KMS-11 (cell line): Measurements from ENCODE around the gene SERP1.

Experiments
- H2AFZ ChIP-seq: fragments of 200-600 bp; sonication (generic); 2 replicates; pipeline ENCODE4 v1.6.1; 2016; ENCODE audit warnings: antibody characterized with exemption, mixed run types, low read depth
- H3K27ac ChIP-seq: fragments of 200-600 bp; sonication (generic); 2 replicates; pipeline ENCODE4 v1.6.1; 2016; ENCODE audit warnings: mild to moderate bottlenecking, mixed run types
- H3K27me3 ChIP-seq: fragments of 200-600 bp; sonication (generic); 2 replicates; pipeline ENCODE4 v1.6.1; 2017; ENCODE audit warnings: mild to moderate bottlenecking, low read depth, mixed run types, moderate library complexity; ENCODE audit not compliant: insufficient read depth
- H3K36me3 ChIP-seq: fragments of 200-600 bp; sonication (generic); 2 replicates; pipeline ENCODE4 v1.6.1; 2017; ENCODE audit warnings: mild to moderate bottlenecking, mixed run types; ENCODE audit not compliant: insufficient read depth
- H3K4me1 ChIP-seq: fragments of 200-600 bp; sonication (generic); 2 replicates; pipeline ENCODE4 v1.6.1; 2016; ENCODE audit warnings: mild to moderate bottlenecking, low read depth, mixed run types; ENCODE audit not compliant: poor library complexity, severe bottlenecking
- H3K4me2 ChIP-seq: fragments of 200-600 bp; sonication (generic); 2 replicates; pipeline ENCODE4 v1.7.0; 2016; ENCODE audit warnings: mild to moderate bottlenecking, mixed run types
- H3K4me3 ChIP-seq: fragments of 200-600 bp; sonication (generic); IDR thresholded peaks from 2 replicates; pipeline ENCODE4 v1.6.1; 2017; ENCODE audit warnings: low read depth, low read length, mixed read lengths; ENCODE audit not compliant: insufficient read depth
- H3K79me2 ChIP-seq: fragments of 200-600 bp; sonication (generic); 2 replicates; pipeline ENCODE4 v1.6.1; 2016; ENCODE audit warnings: low read depth, mixed run types; ENCODE audit not compliant: insufficient read depth
- H3K9ac ChIP-seq: fragments of 200-600 bp; sonication (generic); 2 replicates; pipeline ENCODE4 v1.6.1; 2016; ENCODE audit warnings: mild to moderate bottlenecking, mixed run types
- H4K20me1 ChIP-seq: fragments of 200-600 bp; sonication (generic); 2 replicates; pipeline ENCODE4 v1.6.1; 2016; ENCODE audit warnings: mild to moderate bottlenecking, mixed run types; ENCODE audit not compliant: insufficient read depth
- TF ChIP-seq, protein P1 (sequence below): fragments of 200-600 bp; sonication (generic); conservative IDR thresholded peaks from 2 replicates; pipeline ENCODE4 v1.6.1; 2017; ENCODE audit warnings: low read depth, mild to moderate bottlenecking, antibody characterized with exemption, low read length, moderate library complexity, mixed read lengths

SERP1 gene

DNA sequence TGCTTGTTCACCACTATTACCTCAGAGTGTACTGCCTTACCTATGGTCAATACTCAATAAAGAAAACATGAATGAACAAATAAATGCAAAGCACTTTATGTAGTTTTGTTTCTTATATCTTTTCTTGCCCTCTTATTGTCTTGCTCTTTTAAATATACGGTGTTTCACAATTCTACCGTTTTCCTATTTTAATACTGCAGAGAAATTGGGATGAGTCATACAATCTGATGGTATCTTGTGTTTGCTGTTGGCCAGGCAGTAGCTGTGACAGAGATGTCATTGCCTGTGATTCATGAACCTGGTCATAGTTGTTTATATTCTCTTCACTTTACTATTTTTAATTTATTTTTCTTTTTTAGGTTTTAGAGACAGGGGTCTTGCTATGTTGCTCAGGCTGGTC is 48.3 kb downstream of the SERP1 start:
- no peak overlapping the region for H3K4me2 ChIP-seq
- no peak overlapping the region for H3K27ac ChIP-seq
- TF ChIP-seq, protein P1, sequence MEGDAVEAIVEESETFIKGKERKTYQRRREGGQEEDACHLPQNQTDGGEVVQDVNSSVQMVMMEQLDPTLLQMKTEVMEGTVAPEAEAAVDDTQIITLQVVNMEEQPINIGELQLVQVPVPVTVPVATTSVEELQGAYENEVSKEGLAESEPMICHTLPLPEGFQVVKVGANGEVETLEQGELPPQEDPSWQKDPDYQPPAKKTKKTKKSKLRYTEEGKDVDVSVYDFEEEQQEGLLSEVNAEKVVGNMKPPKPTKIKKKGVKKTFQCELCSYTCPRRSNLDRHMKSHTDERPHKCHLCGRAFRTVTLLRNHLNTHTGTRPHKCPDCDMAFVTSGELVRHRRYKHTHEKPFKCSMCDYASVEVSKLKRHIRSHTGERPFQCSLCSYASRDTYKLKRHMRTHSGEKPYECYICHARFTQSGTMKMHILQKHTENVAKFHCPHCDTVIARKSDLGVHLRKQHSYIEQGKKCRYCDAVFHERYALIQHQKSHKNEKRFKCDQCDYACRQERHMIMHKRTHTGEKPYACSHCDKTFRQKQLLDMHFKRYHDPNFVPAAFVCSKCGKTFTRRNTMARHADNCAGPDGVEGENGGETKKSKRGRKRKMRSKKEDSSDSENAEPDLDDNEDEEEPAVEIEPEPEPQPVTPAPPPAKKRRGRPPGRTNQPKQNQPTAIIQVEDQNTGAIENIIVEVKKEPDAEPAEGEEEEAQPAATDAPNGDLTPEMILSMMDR = no peak

DNA sequence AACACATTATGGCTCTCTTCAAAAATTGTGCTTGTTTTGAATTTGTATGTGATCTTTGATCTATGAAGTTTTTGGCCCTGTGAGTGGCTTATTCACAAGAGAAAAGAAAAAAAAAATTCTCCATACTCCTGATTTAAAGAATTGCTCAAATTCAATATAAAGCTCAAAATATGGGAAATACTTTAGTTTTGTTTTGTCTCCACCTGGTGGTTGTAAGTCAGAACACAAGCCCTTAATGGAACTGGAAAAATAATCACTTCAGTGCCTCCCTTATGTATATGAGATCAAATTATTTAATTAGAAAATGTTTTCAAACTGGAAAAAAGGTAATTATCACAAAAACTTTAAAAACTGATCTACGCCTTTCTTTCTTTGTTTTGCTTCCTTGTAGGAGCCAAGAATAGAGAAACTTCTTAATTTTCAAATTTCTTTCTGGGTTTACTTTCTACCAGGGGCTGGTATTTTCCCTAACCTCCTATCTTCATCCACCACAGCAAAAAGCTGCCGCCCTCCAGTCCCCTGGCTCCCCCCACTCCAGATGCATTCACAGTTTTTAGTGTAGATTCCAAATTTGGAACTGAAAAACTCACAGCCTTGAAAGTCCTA is 50.6 kb downstream of the SERP1 start:
- no peak overlapping the region for H3K4me3 ChIP-seq
- TF ChIP-seq, protein P1 = peak; percentile 89
- H2AFZ ChIP-seq = no peak overlapping the region
- no peak overlapping the region for H3K4me2 ChIP-seq
- H3K27ac ChIP-seq = no peak overlapping the region
- H3K36me3 ChIP-seq = no peaks in the 10 kb centered on the region
- H3K79me2 ChIP-seq = no peaks in the 10 kb centered on the region
- no peaks in the 10 kb centered on the region for H3K4me1 ChIP-seq
- H3K27me3 ChIP-seq = no peaks in the 10 kb centered on the region
- H3K9ac ChIP-seq = no peak overlapping the region
- H4K20me1 ChIP-seq = no peaks in the 10 kb centered on the region

More for the DNA sequence above, 48.3 kb downstream of the SERP1 start:
- no peak overlapping the region for H3K4me3 ChIP-seq
- no peak overlapping the region for H3K9ac ChIP-seq
- no peaks in the 10 kb centered on the region for H3K27me3 ChIP-seq
- H3K4me1 ChIP-seq = no peaks in the 10 kb centered on the region
- no peaks in the 10 kb centered on the region for H3K36me3 ChIP-seq
- H3K79me2 ChIP-seq = no peaks in the 10 kb centered on the region
- H4K20me1 ChIP-seq = no peaks in the 10 kb centered on the region
- no peak overlapping the region for H2AFZ ChIP-seq

DNA sequence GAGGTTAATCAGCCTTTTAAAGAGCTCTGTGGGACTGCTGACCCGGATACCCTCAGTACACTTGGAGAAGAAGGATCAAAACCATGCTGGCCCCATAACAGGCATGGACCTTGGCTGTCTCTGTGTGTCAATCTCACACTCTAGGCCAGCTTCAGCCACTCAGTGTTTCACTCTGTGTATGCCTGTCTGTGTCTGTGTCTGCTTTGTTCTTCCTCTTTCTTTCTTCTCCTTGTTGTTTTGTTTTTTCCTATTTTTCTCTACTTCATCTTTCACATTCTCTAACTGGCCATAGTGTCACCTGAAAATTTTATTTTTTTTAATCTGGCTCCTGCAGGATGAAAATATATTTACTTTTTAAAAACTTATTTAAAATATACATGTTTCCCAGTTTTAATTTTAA is 51.1 kb downstream of the SERP1 start:
- TF ChIP-seq, protein P1 = no peak
- Histone ChIP-seq H2AFZ (no peak overlapping the region), H3K79me2 (no peaks in the 10 kb centered on the region), H3K27ac (no peak overlapping the region), H3K4me1 (no peaks in the 10 kb centered on the region), H3K9ac (no peak overlapping the region), H4K20me1 (no peaks in the 10 kb centered on the region), H3K4me3 (no peak overlapping the region), H3K27me3 (no peaks in the 10 kb centered on the region), H3K4me2 (no peak overlapping the region), H3K36me3 (no peaks in the 10 kb centered on the region)

- no peak overlapping the region for H3K27ac ChIP-seq
- H2AFZ ChIP-seq = no peak overlapping the region
Observed at GRCh38 chr3:150494411-150494977, 51.8 kb downstream of the SERP1 start.

More at GRCh38 chr3:150494411-150494977, 51.8 kb downstream of the SERP1 start:
- Histone ChIP-seq H3K4me3 (no peak overlapping the region), H3K4me1 (no peaks in the 10 kb centered on the region), H3K9ac (no peak overlapping the region), H3K4me2 (no peak overlapping the region), H3K36me3 (no peaks in the 10 kb centered on the region), H3K79me2 (no peaks in the 10 kb centered on the region), H3K27me3 (no peaks in the 10 kb centered on the region), H4K20me1 (no peaks in the 10 kb centered on the region)
- TF ChIP-seq, protein P1 = no peak
